Epidermal melanocyte (primary cell): Measurements from ENCODE around the gene SAP25.
A peak's percentile ranks its signal among the peaks of the same experiment; 100 is the strongest.
"Not testable (repeated sequence)": the region's sequence is repeated elsewhere in the genome, so short reads cannot be mapped to it uniquely, and the experiment has no call there.

ENCODE experiments used
- DNase-seq: peaks from one replicate; pipeline ENCODE4 v3.0.0; 2011; ENCODE audit warnings: low spot score; ENCODE audit not compliant: insufficient read length

Gene SAP25

DNA sequence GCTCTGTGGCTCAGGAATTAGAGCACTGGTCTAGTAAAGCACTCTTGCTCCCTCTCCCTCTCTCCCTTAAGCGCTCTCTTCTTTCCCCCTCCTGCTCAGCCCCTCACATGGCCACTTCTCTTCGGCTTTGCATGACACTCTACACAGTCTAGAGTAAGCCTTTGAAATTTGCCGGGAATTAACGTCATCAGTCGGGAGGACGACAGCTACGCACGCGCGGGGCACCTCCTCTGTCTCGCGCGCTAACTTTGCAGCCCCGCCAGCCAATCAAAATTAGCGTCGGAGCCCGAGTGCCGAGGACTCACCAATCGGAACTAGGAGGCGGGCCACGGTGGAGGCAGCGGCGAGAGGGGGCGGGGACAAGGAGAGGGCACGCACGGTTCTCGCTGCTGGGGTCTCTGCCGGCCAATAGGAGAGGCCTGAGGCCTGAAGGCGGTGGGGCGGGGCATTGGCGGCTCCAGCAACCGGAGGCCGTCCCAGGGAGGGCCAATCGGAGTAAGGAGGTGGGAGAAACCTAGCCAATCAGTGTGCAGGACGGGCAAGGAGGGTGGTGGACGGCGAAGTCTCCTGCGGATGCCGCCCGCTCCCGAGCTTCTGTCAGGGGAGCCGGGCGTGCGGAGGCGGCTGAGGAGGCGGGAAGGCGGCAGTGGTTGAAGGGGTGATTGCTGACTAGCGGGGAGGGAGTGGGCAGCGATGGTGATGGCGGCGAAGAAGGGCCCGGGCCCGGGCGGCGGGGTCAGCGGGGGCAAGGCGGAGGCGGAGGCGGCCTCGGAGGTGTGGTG, 34.9 kb downstream of the SAP25 start, which contains the start of gene AGFG2:
TSS of gene AGFG2 (plus strand) at position 550 of the 782 bp plus-strand sequence. CDS start at position 694, 144 bp downstream.
- peak; percentile 98 for DNase-seq

DNA sequence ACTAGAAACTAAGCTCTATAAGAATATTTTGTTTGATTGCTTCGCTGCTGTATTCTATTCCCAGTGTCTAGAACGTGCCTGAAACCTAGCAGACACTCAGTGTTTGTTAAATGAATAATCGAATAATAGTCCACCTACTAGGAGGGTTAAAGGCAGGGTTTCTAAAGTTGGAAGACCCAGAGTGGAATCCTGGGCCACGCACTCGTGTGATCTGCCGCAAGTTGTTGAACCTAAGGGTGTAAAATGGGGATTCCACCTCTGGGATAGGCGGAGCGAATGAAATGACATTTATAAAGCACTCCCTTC, 35.4 kb downstream of the SAP25 start:
- DNase-seq, result no peak

DNA sequence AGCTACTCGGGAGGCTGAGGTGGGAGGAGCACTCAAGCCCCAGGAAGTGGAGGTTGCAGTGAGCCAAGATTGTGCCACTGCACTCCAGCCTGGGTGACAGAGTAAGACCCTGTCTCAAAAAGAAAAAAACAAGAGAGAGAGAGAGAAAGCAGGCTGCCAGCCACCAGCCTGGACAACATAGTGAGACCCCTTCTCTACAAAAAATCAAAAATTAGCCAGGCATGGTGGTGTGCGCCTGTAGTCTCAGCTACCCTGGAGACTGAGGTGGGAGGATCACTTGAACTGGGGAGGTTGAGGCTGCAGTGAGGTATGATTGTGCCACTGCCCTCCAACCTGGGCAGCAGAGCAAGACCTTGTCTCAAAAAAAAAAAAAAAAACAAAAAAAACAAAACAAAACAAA, 37.0 kb downstream of the SAP25 start:
- DNase-seq, result not testable (repeated sequence)

DNA sequence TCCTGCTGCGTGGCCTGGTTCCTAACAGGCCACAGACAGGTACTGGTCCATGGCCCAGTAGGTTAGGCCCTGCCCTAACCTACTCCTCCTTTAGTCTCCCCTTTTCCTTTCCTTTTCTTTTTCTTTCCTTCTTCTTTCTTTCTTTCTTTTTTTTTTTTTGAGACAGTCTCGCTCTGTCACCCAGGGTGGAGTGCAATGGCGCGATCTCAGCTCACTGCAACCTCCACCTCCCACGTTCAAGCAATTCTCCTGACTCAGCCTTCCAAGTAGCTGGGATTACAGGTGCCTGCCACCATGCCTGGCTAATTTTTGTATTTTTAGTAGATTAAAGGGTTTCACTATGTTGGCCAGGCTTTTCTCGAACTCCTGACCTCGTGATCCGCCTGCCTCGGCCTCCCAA, 37.7 kb downstream of the SAP25 start:
- DNase-seq, result not testable (repeated sequence)

DNA sequence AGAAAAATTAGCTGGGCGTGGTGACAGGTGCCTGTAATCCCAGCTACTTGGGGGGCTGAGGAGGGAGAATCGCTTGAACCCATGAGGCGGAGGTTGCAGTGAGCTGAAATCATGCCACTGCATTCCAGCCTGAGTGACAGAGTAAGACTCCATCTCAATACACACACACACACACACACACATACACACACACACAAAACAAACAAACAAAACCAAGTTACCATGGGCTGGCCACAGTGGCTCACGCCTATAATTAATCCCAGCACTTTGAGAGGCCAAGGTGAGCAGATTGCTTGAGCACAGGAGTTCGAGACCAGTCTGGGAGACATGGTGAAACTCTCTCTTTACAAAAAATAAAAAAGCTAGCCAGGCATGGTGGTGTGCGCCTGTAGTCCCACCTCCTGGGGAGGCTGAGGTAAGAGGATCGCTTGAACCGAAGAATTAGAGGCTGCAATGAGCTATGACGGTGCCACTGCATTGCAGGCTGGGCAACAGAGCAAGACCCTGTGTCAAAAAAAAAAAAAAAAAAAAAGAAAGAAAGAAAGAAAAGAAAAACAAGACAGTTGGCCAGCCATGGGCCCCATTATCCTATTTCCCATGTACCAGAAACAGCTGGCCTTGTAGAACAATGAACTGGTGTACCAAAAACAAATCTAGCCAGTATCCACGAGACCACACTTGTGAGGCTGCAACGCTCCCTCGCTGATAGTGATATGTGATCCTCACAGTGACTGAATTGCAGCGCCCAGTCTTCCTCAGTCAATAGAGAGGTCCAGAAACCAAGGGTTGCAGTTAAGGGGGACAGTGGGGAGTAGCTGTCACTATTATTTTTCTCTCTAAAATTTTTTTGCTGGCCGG, 41.3 kb downstream of the SAP25 start:
- no peak for DNase-seq

DNA sequence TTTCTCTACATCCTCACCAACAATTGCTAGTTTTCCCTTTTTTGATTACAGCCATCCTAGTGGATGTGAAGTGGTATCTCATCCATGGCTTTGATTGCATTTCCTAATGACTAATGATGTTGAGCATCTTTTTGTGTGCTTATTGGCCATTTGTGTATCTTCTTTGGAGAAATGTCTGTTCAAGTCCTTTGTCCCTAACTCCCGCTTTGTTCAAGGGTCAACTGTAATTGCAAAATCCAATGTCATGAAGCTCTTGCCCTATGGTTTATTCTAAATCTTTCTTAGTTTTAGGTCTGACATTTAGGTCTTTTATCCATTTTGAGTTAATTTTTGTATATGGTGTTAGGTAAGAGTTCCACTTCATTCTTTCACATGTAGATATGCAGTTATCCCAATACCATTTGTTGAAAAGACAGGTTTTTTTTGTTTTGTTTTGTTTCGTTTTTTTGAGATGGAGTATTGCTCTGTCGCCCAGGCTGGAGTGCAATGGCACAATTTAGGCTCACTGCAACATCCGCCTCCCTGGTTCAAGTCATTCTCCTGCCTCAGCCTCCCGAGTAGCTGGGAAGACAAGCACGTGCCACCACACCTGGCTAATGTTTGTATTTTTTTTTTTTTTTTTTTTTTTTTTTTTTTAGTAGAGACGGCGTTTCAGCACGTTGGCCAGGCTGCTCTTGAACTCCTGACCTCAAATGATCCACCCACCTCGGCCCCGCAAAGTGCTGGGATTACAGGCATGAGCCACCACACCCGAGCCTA, 45.4 kb downstream of the SAP25 start:
- DNase-seq, result not testable (repeated sequence)

DNA sequence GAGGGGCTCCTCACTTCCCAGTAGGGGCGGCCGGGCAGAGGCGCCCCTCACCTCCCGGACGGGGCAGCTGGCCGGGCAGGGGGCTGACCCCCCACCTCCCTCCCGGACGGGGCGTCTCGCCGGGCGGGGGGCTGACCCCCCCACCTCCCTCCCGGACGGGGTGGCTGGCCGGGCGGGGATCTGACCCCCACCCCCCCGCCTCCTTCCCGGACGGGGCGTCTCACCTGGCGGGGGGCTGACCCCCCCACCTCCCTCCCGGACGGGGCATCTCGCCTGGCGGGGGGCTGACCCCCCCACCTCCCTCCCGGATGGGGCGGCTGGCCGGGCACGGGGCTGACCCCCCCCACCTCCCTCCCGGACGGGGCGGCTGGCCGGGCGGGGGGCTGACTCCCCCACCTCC, 50.5 kb downstream of the SAP25 start:
- DNase-seq, result not testable (repeated sequence)
